Stomach (tissue), 9 donors: ENCODE data around the gene VSIG2. TPM values are rescaled to one million over a fixed set of nuclear protein-coding genes. Genes with fewer than 3 reads are reported as not detected.

ENCODE experiments used
- DNase-seq, 2 donors: peaks; one replicate each; pipeline versions ENCODE4 v3.0.0 to v3.0.0-alpha.2; 2013 to 2019
- H3K27ac ChIP-seq, 5 donors: fragments of 200-600 bp in 4 of 5; sonication (generic) in 4 of 5; one replicate each; pipeline ENCODE4 v1.5.1; 2013 to 2019; ENCODE audit warnings: mild to moderate bottlenecking in 1 of 5, moderate library complexity in 1 of 5
- H3K27me3 ChIP-seq, 3 donors: fragments of 200-600 bp; sonication (generic); one replicate each; pipeline ENCODE4 v1.5.1; 2017 to 2019; ENCODE audit warnings: mixed run types in 1 of 3
- H3K36me3 ChIP-seq, 4 donors: fragments of 200-600 bp; sonication (generic); 1 replicate in 3 of 4; 2 replicates in 1 of 4; pipeline ENCODE4 v1.5.1; 2016 to 2019
- H3K4me1 ChIP-seq, 4 donors: fragments of 200-600 bp; sonication (generic); one replicate each; pipeline ENCODE4 v1.5.1; 2016 to 2019
- H3K4me3 ChIP-seq, 4 donors: fragments of 200-600 bp; sonication (generic) in 3 of 4; one replicate each; pipeline ENCODE4 v1.5.1; 2016 to 2019; ENCODE audit warnings: mild to moderate bottlenecking in 1 of 4
- H3K9me3 ChIP-seq, 4 donors: fragments of 200-600 bp; sonication (generic); one replicate each; pipeline ENCODE4 v1.5.1; 2016 to 2019
- EP300 ChIP-seq: sonication (generic); formaldehyde crosslinking; IDR thresholded peaks from one replicate; pipeline ENCODE4 v1.6.1; 2017; ENCODE audit warnings: antibody characterized with exemption
- POLR2A ChIP-seq, 4 donors: fragments of 450-650 bp; IDR thresholded peaks; one replicate each; pipeline ENCODE4 v1.6.1; 2016; ENCODE audit warnings: antibody characterized with exemption in 4 of 4, control low read depth in 2 of 4, mild to moderate bottlenecking in 1 of 4, moderate library complexity in 1 of 4
- POLR2AphosphoS5 ChIP-seq, 3 donors: sonication (generic); formaldehyde crosslinking; IDR thresholded peaks; one replicate each; pipeline ENCODE4 v1.6.1; 2016; ENCODE audit warnings: antibody characterized with exemption in 3 of 3
- WGBS, 5 donors: extraction: QIAGEN DNeasy Blood & Tissue Kit in 3 of 5; methylation state at CpG; one replicate each; pipeline versions ENCODE4 v1.1.5 to v1.1.7; 2013 to 2018; 5-methylcytosine and 5-hydroxymethylcytosine counted together
- intact Hi-C: fragments of 100-400 bp; cut with DNase I; formaldehyde crosslinking; loops from one replicate; pipeline ENCODE4 v1.15.1; 2023; ENCODE audit warnings: low total_unique reads
- polyA plus RNA-seq, 3 donors: library from polyadenylated mRNA; stranded (reverse); fragments of 200-250 nt; gene quantifications; one replicate each; pipeline ENCODE4 v1.2.3, GENCODE V29; 2013
- total RNA-seq, 5 donors: library from RNA; depleted of rRNA; stranded (reverse); fragments of >200 nt; gene quantifications; one replicate each; pipeline versions ENCODE4 v1.1.0 to v1.2.3, GENCODE V29; 2014 to 2016
- TF ChIP-seq, protein P1 (sequence below), 7 experiments: fragments of 450-650 bp in 4 of 7; fragments of 200-600 bp in 3 of 7; sonication (generic) in 3 of 7; IDR thresholded peaks; one replicate each; pipeline ENCODE4 v1.5.1; 2016 to 2019; ENCODE audit warnings: antibody characterized with exemption in 7 of 7, control low read depth in 2 of 7, mild to moderate bottlenecking in 1 of 7
- donor health status: healthy with polysubstance abuse.
- donor health status: Bipolar disorder and iron deficiency.
- donor health status: healthy.

The VSIG2 gene
- total and polyA plus RNA-seq, 8 donors: 80.5 to 419 (median 187) TPM

DNA sequence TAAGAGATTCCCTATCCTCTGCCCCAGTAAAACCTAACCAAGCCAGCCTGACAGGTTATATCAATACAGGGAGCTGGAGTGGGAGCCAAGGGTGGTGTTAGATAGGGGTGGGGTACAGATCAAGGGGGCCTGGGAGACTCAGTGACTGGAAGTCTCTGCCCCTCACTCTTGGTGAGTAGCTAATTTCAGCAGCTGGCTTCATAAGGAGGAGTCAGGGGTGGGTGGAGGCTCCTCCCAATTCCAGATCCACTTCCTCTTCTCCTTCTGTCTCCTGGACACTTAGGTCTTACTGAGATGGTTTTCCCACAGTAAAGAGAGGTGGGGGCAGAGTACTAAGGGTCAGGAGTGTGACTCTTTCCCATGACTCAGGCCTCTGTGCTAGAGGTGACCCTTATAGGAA, 1.1 kb upstream of the VSIG2 start:
- no peaks in the 10 kb centered on the region for H3K9me3 ChIP-seq
- H3K4me3 ChIP-seq: peak overlapping the region in 1 of 4 donors; percentile 54
- H3K36me3 ChIP-seq: no peaks in the 10 kb centered on the region
- DNase-seq: peak in 1 of 2 donors; percentile 45
- peaks cover 0 to 78% (median 5%) of the 10 kb centered on the region in 3 donors for H3K27me3 ChIP-seq
- TF ChIP-seq, protein P1, sequence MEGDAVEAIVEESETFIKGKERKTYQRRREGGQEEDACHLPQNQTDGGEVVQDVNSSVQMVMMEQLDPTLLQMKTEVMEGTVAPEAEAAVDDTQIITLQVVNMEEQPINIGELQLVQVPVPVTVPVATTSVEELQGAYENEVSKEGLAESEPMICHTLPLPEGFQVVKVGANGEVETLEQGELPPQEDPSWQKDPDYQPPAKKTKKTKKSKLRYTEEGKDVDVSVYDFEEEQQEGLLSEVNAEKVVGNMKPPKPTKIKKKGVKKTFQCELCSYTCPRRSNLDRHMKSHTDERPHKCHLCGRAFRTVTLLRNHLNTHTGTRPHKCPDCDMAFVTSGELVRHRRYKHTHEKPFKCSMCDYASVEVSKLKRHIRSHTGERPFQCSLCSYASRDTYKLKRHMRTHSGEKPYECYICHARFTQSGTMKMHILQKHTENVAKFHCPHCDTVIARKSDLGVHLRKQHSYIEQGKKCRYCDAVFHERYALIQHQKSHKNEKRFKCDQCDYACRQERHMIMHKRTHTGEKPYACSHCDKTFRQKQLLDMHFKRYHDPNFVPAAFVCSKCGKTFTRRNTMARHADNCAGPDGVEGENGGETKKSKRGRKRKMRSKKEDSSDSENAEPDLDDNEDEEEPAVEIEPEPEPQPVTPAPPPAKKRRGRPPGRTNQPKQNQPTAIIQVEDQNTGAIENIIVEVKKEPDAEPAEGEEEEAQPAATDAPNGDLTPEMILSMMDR (IDR thresholded peaks at IDR 0.05): no peak
- TF ChIP-seq POLR2A (IDR thresholded peaks at IDR 0.05) (no peak), EP300 (no peak), POLR2AphosphoS5 (IDR thresholded peaks at IDR 0.05) (no peak)
- intact Hi-C loops: no loop called here
- H3K27ac ChIP-seq: peak overlapping the region; percentile 56 to 98 (median 96)
- H3K4me1 ChIP-seq: peaks cover 4 to 54% (median 52%) of the 10 kb centered on the region in 4 donors

DNA sequence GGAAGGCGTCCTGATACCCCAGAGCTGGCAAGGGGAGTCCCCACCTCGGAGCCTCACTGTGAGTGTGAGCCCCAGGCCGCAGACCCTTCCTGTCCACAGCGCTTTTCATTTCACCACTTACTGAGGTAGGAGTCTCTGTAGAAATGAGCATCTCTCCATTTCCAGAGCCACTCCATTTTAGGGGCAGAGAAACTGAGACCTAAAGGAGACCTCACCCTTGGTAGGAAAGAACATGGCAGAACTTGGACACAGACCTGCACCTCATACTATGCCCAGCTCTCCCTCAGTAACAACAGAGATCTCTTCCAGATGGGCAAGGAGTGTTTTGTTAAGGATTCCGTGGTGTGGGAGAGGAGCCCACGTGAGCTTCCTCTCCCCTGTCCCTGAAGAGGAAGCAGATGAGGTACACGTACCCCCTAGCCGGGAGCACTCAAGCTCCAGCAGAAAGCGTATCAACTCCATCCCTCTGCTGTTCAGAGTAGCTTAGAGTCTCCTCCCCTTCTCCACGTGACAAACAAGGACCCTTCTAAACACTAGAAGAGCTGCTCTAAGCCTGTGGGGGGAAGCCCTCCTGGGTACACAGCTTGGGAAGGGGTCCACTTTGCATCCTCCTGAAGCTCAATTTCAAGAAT, 532 bp upstream of the VSIG2 start:
- intact Hi-C loops: no loop called here
- peaks cover 0 to 78% (median 5%) of the 10 kb centered on the region in 3 donors for H3K27me3 ChIP-seq
- no peaks in the 10 kb centered on the region for H3K9me3 ChIP-seq
- TF ChIP-seq POLR2AphosphoS5 (IDR thresholded peaks at IDR 0.05): no peak
- TF ChIP-seq EP300: no peak
- no peak for TF ChIP-seq POLR2A (IDR thresholded peaks at IDR 0.05)
- TF ChIP-seq, protein P1 (IDR thresholded peaks at IDR 0.05): no peak
- H3K36me3 ChIP-seq: no peaks in the 10 kb centered on the region
- H3K27ac ChIP-seq: peak overlapping the region; percentile 91 to 98 (median 97)
- H3K4me1 ChIP-seq: peaks cover 3 to 54% (median 53%) of the 10 kb centered on the region in 4 donors
- H3K4me3 ChIP-seq: peak overlapping the region; percentile 39 to 56 (median 48)
- DNase-seq: peak in 1 of 2 donors; percentile 52
- WGBS, 5 donors: 16 to 36% (median 23%) methylated on average over 8 to 10 of the region's 10 CpGs

DNA sequence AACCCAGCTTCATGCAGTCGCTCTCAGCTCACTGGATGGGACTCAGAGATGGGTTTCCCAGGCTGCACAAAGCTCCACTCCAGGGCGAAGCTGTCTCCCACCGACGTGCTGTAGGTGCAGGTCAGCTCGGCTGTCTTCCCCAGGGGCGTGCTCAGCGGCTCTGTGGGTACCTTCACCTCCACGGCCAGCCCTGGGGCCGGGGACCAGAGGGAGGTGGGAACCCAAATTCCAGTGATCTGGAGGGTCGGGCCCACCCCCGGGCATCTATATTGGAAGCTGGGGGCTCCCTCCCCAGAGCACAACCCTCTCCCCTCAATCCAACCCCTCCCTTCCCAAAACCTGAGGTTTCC, 689 bp downstream of the VSIG2 start:
- intact Hi-C loops: no loop called here
- 19 to 55% (median 34%) methylated on average over 8 to 11 of the region's 11 CpGs for WGBS, 5 donors
- Histone ChIP-seq H3K4me3 (peak overlapping the region; percentile 39 to 56 (median 48)), H3K27me3 (peaks cover 0 to 78% (median 11%) of the 10 kb centered on the region in 3 donors), H3K36me3 (no peaks in the 10 kb centered on the region), H3K27ac (peak overlapping the region; percentile 91 to 98 (median 97)), H3K9me3 (no peaks in the 10 kb centered on the region), H3K4me1 (peaks cover 11 to 66% (median 65%) of the 10 kb centered on the region in 4 donors)
- TF ChIP-seq POLR2AphosphoS5 (IDR thresholded peaks at IDR 0.05): no peak
- no peak for TF ChIP-seq POLR2A (IDR thresholded peaks at IDR 0.05)
- TF ChIP-seq EP300: no peak
- TF ChIP-seq, protein P1 (IDR thresholded peaks at IDR 0.05): no peak
- no peak for DNase-seq

DNA sequence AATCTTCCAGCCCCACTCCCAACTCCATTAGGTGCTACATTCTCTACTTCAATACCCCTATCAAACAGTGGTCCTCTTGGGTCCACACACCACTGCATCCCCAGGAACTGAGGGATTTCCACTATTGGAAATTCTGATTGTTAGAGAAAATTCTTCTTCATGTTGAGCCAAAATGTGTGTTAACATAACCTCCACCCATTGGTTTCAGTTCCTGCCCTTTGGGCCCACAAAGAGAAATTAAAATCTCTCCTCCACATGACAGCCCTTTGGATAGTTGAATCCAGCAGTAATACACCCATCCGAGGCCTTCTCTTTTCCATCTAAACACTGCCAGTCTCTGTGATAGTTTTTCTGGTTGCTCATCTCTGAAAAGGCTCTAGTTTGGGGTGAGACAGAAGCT, 2.1 kb downstream of the VSIG2 start:
- Histone ChIP-seq H3K4me1 (peaks cover 22 to 79% (median 78%) of the 10 kb centered on the region in 4 donors), H3K36me3 (no peaks in the 10 kb centered on the region), H3K27ac (peak overlapping the region; percentile 91 to 98 (median 97)), H3K27me3 (peaks cover 0 to 86% (median 23%) of the 10 kb centered on the region in 3 donors), H3K4me3 (peak overlapping the region in 2 of 4 donors; percentile 39 to 54), H3K9me3 (no peaks in the 10 kb centered on the region)
- WGBS, 5 donors: 39 to 71% (median 60%) methylated on average over 1 of the region's 1 CpG
- intact Hi-C loops: no loop called here
- TF ChIP-seq, protein P1 (IDR thresholded peaks at IDR 0.05): no peak
- TF ChIP-seq EP300 (no peak), POLR2AphosphoS5 (IDR thresholded peaks at IDR 0.05) (no peak), POLR2A (IDR thresholded peaks at IDR 0.05) (no peak)
- DNase-seq: no peak
